ENCODE results near the gene TUBB2A.

TUBB2A gene

GRCh38 chr6:3117912-3118352 is 39.4 kb downstream of the TUBB2A start:
- DNase-seq = no peak

- no peak for DNase-seq
Observed at GRCh38 chr6:3114377-3114776, 43.0 kb downstream of the TUBB2A start.

GRCh38 chr6:3109761-3110160 is 47.6 kb downstream of the TUBB2A start:
- DNase-seq = no peak

GRCh38 chr6:3108746-3109414 is 48.5 kb downstream of the TUBB2A start:
- no peak for DNase-seq

Data from NCI-H1694 (cell line).